GM23338 (cell line): ENCODE measurements around the gene AXIN2. TPM values are rescaled to one million over a fixed set of nuclear protein-coding genes. Genes with fewer than 3 reads are reported as not detected.

Experiments used
- ATAC-seq: fragments of 200-7000 bp; cut with Tn5 transposase; 3 replicates; pipeline ENCODE4 v1.9.1; 2020
- DNase-seq: peaks from one replicate; pipeline ENCODE4 v3.0.0-alpha.2; 2015; ENCODE audit warnings: low spot score
- H2AFZ ChIP-seq: fragments of 200-600 bp; sonication (generic); 2 replicates; pipeline ENCODE4 v1.8.0; 2016; ENCODE audit warnings: antibody characterized with exemption, mild to moderate bottlenecking, moderate library complexity
- H3F3A ChIP-seq: fragments of 200-600 bp; sonication (generic); replicated peaks from 2 replicates; pipeline ENCODE4 v1.8.0; 2017; ENCODE audit warnings: antibody characterized with exemption, mixed run types, low read depth
- H3K27ac ChIP-seq: fragments of 200-600 bp; sonication (generic); 2 replicates; pipeline ENCODE4 v1.6.1; 2016; ENCODE audit warnings: low read depth
- H3K27me3 ChIP-seq: fragments of 200-600 bp; sonication (generic); 2 replicates; pipeline ENCODE4 v1.8.0; 2016; ENCODE audit warnings: mild to moderate bottlenecking, mixed run types, moderate library complexity; ENCODE audit not compliant: insufficient read depth
- H3K36me3 ChIP-seq: fragments of 200-600 bp; sonication (generic); 2 replicates; pipeline ENCODE4 v1.8.0; 2016; ENCODE audit warnings: mild to moderate bottlenecking; ENCODE audit not compliant: insufficient read depth
- H3K4me1 ChIP-seq: fragments of 200-600 bp; sonication (generic); 2 replicates; pipeline ENCODE4 v1.8.0; 2016; ENCODE audit warnings: mild to moderate bottlenecking, moderate library complexity; ENCODE audit not compliant: insufficient read depth
- H3K4me2 ChIP-seq: fragments of 200-600 bp; sonication (generic); 2 replicates; pipeline ENCODE4 v1.7.1; 2017; ENCODE audit warnings: mixed run types
- H3K4me3 ChIP-seq: fragments of 200-600 bp; sonication (generic); 2 replicates; pipeline ENCODE4 v1.6.1; 2016; ENCODE audit warnings: mixed run types
- H3K79me2 ChIP-seq: fragments of 200-600 bp; sonication (generic); replicated peaks from 2 replicates; pipeline ENCODE4 v1.8.0; 2017; ENCODE audit warnings: mild to moderate bottlenecking; ENCODE audit not compliant: insufficient read depth
- H3K9me2 ChIP-seq: fragments of 200-600 bp; sonication (generic); 2 replicates; pipeline ENCODE4 v1.8.0; 2017; ENCODE audit not compliant: insufficient read depth
- H4K20me1 ChIP-seq: fragments of 200-600 bp; sonication (generic); replicated peaks from 2 replicates; pipeline ENCODE4 v1.8.0; 2017; ENCODE audit warnings: mild to moderate bottlenecking; ENCODE audit not compliant: insufficient read depth
- H3K27ac Mint-ChIP-seq: 2 replicates; pipeline ENCODE4 v1.8.0; 2020; ENCODE audit warnings: inconsistent platforms, mild to moderate bottlenecking, moderate library complexity, mixed read lengths
- H3K27me3 Mint-ChIP-seq: 3 replicates; pipeline ENCODE4 v1.8.0; 2022; ENCODE audit warnings: low read depth, mild to moderate bottlenecking, moderate library complexity, mixed read lengths, inconsistent platforms; ENCODE audit not compliant: insufficient read depth, poor library complexity
- H3K36me3 Mint-ChIP-seq: 3 replicates; pipeline ENCODE4 v1.8.0; 2021; ENCODE audit warnings: low read depth, mild to moderate bottlenecking, inconsistent platforms, moderate library complexity, mixed read lengths
- H3K4me1 Mint-ChIP-seq: 3 replicates; pipeline ENCODE4 v1.8.0; 2020; ENCODE audit warnings: mild to moderate bottlenecking, inconsistent platforms, mixed read lengths
- H3K4me3 Mint-ChIP-seq: 3 replicates; pipeline ENCODE4 v1.8.0; 2021; ENCODE audit warnings: moderate library complexity, mild to moderate bottlenecking, inconsistent platforms, mixed read lengths
- H3K9me3 Mint-ChIP-seq: 3 replicates; pipeline ENCODE4 v1.8.0; 2020; ENCODE audit warnings: moderate library complexity, mild to moderate bottlenecking, inconsistent platforms, mixed read lengths
- CREB1 ChIP-seq: fragments of 250-450 bp; sonication (Bioruptor Pico); IDR thresholded peaks from 2 replicates; pipeline ENCODE4 v1.5.0; 2020; ENCODE audit warnings: low read depth, mild to moderate bottlenecking, moderate library complexity
- CTCF ChIP-seq, 2 experiments: fragments of 200-600 bp in 1 of 2; sonication (generic) in 1 of 2; conservative IDR thresholded peaks; 2 replicates each; pipeline versions ENCODE4 v1.5.1 to v1.6.1; 2016 to 2017; ENCODE audit warnings: antibody characterized with exemption in 2 of 2, low read depth in 2 of 2, mild to moderate bottlenecking in 2 of 2, moderate library complexity in 1 of 2
- ETS1 ChIP-seq: IDR thresholded peaks from 2 replicates; pipeline ENCODE4 v1.6.1; 2016; ENCODE audit warnings: antibody characterized with exemption
- EZH2 ChIP-seq: fragments of 200-600 bp; sonication (generic); IDR thresholded peaks from one replicate; pipeline ENCODE4 v1.8.0; 2017; ENCODE audit warnings: antibody characterized with exemption, mild to moderate bottlenecking, low read depth; ENCODE audit not compliant: unreplicated experiment
- EZH2phosphoT487 ChIP-seq: fragments of 200-600 bp; sonication (generic); IDR thresholded peaks from one replicate; pipeline ENCODE4 v1.8.1; 2018; ENCODE audit warnings: antibody characterized with exemption; ENCODE audit not compliant: unreplicated experiment
- JUNB ChIP-seq: IDR thresholded peaks from one replicate; pipeline ENCODE4 v1.6.1; 2016; ENCODE audit warnings: antibody characterized with exemption; ENCODE audit not compliant: unreplicated experiment
- NANOG ChIP-seq: IDR thresholded peaks from 2 replicates; pipeline ENCODE4 v1.6.1; 2016; ENCODE audit warnings: antibody characterized with exemption, borderline replicate concordance
- POLR2AphosphoS5 ChIP-seq: IDR thresholded peaks from 2 replicates; pipeline ENCODE4 v1.6.1; 2016; ENCODE audit warnings: antibody characterized with exemption, low read depth
- REST ChIP-seq: IDR thresholded peaks from one replicate; pipeline ENCODE4 v1.6.1; 2018; ENCODE audit warnings: antibody characterized with exemption; ENCODE audit not compliant: unreplicated experiment
- STAT1 ChIP-seq: IDR thresholded peaks from one replicate; pipeline ENCODE4 v1.6.1; 2016; ENCODE audit warnings: antibody characterized with exemption; ENCODE audit not compliant: unreplicated experiment
- ZNF114 ChIP-seq: fragments of 250-450 bp; sonication (Bioruptor Pico); IDR thresholded peaks from 2 replicates; pipeline ENCODE4 v1.5.0; 2020; ENCODE audit warnings: mild to moderate bottlenecking, moderate library complexity
- ZNF331 ChIP-seq: fragments of 250-450 bp; sonication (Bioruptor Pico); IDR thresholded peaks from 2 replicates; pipeline ENCODE4 v1.5.0; 2020; ENCODE audit warnings: low read depth, mild to moderate bottlenecking, moderate library complexity
- ZNF462 ChIP-seq: fragments of 250-450 bp; sonication (Bioruptor Pico); IDR thresholded peaks from 2 replicates; pipeline ENCODE4 v1.5.0; 2020; ENCODE audit warnings: mild to moderate bottlenecking, moderate library complexity
- polyA plus RNA-seq: library from polyadenylated mRNA; unstranded; fragments of >200 nt; fragmentation: Nextera tagmentation; extraction: Ambion mirVana; gene quantifications from 2 replicates; pipeline ENCODE4 v1.2.1, GENCODE V29; 2016
- total RNA-seq: library from RNA; depleted of rRNA; stranded (reverse); fragments of >200 nt; shearing (Covaris generic); gene quantifications from 2 replicates; pipeline ENCODE4 v1.2.3, GENCODE V29; 2014

The AXIN2 gene
- total and polyA plus RNA-seq, 2 experiments from 2014 or later, result 8.0 to 32.7 TPM

- ATAC-seq (no peak), DNase-seq (no peak)
- Histone ChIP-seq H4K20me1 (no peaks in the 10 kb centered on the region), H3K36me3 (no peaks in the 10 kb centered on the region), H3K4me2 (no peak overlapping the region), H3K27ac (no peak overlapping the region), H3K4me3 (no peak overlapping the region), H2AFZ (no peak overlapping the region), H3K4me1 (peaks cover 7% of the 10 kb centered on the region), H3K79me2 (no peaks in the 10 kb centered on the region), H3F3A (no peaks in the 10 kb centered on the region), H3K27me3 (no peaks in the 10 kb centered on the region), H3K9me2 (peaks cover 19% of the 10 kb centered on the region)
- H3K27ac Mint-ChIP-seq, result no peak overlapping the region
- H3K36me3 Mint-ChIP-seq, result no peaks in the 10 kb centered on the region
- TF ChIP-seq POLR2AphosphoS5 (no peak), REST (no peak), STAT1 (no peak), EZH2 (no peak), NANOG (no peak), JUNB (no peak), ZNF462 (CRISPR knock-in tag) (no peak), EZH2phosphoT487 (no peak), ZNF114 (no peak), CTCF (conservative IDR thresholded peaks at IDR 0.05; ENCODE audit: low read depth in 2 of 2) (no peak), ZNF331 (CRISPR knock-in tag) (no peak), ETS1 (no peak), CREB1 (CRISPR knock-in tag) (no peak)
- no peaks in the 10 kb centered on the region for H3K9me3 Mint-ChIP-seq
- H3K4me3 Mint-ChIP-seq, result no peak overlapping the region
- peaks cover 20% of the 10 kb centered on the region for H3K4me1 Mint-ChIP-seq
- peaks cover 5% of the 10 kb centered on the region for H3K27me3 Mint-ChIP-seq
Observed at GRCh38 chr17:65518256-65518655, 43.2 kb downstream of the AXIN2 start.
